GM19452 (cell line): ENCODE data around the gene MACC1.

Source experiments
- ATAC-seq: cut with Tn5 transposase; IDR thresholded peaks from one replicate; pipeline ENCODE4 v1.9.1; 2021; ENCODE audit not compliant: unreplicated experiment

The MACC1 gene, protein sequence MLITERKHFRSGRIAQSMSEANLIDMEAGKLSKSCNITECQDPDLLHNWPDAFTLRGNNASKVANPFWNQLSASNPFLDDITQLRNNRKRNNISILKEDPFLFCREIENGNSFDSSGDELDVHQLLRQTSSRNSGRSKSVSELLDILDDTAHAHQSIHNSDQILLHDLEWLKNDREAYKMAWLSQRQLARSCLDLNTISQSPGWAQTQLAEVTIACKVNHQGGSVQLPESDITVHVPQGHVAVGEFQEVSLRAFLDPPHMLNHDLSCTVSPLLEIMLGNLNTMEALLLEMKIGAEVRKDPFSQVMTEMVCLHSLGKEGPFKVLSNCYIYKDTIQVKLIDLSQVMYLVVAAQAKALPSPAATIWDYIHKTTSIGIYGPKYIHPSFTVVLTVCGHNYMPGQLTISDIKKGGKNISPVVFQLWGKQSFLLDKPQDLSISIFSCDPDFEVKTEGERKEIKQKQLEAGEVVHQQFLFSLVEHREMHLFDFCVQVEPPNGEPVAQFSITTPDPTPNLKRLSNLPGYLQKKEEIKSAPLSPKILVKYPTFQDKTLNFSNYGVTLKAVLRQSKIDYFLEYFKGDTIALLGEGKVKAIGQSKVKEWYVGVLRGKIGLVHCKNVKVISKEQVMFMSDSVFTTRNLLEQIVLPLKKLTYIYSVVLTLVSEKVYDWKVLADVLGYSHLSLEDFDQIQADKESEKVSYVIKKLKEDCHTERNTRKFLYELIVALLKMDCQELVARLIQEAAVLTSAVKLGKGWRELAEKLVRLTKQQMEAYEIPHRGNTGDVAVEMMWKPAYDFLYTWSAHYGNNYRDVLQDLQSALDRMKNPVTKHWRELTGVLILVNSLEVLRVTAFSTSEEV

DNA sequence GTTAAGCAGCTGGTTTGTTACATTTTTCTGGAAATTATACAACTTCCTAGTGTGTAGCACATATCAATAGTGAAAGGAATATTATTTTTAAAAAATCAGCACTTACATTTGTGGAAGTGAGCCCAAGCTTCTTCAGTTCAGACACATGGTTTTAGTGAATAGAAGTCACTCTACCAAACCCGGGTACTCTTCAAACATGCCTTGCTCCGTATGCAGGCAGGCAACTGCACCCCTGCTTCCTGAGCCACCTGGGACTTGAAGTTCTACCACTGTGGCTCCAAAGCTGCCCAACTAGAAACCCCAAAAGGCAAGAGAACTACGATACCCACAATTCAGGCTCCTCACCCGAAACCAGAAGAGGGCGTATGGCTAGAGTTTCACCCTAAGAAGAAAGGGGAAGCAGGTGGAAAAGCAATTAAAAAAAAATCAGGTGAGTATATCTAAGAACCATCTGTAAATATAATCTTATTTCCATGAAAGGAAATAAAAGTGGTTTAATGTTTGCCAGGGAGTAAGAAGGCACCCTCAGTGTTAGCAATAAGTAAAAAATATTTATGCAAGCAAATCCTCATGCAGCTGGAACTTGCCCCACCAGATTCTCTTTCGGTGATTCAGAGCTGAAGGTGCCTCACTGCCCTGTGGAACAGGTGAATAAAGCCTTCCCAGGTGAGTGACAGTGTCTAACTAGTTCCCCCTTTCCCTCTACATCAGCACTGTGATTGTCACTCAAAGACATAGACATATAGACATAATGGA lies at the start of gene MACC1:
Gene MACC1, minus strand, starts transcription at position 192 of the 756 bp plus-strand sequence. CDS start 55,522 bp downstream, outside the sequence.
- peak; percentile 47 for ATAC-seq

DNA sequence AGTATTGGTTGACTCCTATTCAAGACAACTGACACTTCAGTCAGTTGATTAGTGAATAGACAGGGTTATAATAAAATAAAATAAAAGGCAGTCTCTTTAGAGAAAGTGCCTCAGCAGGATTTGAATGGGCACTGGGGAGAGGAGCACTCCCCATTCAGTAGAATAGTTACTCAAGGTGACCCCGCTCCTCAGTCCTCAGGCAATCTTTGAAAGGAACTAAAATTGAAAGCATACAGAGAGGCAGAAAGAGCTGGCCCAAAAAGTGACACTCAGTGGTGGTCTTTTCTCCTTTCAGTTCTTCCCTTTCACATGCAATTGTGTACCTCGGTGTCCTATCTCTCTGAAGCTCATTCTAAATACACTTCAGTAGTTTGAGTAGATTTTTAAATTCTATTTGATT lies 47.4 kb upstream of the MACC1 start:
- no peak for ATAC-seq

DNA sequence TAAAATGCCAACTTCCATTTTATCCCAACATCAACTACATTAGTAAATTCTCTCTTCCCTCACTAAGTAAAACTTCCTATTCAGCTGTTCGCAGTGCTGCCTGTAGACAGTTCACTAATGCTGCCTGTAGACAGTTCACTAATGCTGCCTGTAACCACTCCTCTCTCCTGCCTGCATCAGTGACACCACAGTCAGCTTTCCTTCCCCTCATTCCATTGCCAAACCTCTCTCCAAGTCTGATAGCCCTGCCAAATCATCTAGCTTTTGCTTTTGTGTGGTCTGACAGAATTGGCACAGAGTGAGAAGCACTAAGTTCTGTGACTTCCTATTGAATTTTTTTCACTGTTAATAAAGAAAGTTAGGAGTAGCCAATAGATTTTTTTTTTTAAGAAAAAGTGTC lies 43.0 kb upstream of the MACC1 start:
- ATAC-seq = no peak

DNA sequence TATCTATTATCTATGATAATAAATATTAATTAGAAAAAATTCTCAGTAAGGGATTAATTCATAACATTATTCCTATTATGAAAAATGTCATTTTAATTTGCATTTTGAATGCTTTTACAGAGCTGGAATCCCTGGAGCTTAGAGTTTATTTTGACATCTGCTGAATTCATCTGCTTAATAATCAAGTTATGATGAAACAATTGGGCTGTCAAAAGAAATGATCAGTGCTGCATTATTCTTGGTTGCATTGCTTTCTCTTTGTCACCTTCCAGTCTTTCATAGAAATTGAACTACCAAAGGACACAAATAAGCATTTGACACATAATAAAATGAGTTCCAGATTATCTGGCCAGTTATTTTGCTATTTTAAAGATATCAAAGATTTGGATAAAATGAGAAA lies 40.0 kb upstream of the MACC1 start:
- ATAC-seq = no peak

DNA sequence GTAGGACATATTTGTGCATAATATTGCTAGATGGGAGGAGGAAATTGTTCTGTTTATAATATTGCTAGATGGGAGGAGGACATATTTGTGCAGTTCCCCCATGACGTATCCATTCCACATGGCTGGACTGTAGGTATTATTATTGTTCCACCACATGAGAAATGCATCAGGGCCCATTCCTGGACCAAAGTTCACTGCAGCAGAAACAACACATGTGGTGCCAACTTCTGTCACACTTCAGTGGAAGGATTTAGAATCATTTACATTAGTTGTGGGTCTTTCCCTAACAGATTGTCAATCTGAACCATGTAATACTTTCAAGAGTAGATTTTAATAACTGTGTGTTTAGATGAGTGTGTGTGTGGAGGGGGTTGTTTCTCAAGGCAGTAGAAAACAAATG lies 32.7 kb upstream of the MACC1 start:
- ATAC-seq = no peak

DNA sequence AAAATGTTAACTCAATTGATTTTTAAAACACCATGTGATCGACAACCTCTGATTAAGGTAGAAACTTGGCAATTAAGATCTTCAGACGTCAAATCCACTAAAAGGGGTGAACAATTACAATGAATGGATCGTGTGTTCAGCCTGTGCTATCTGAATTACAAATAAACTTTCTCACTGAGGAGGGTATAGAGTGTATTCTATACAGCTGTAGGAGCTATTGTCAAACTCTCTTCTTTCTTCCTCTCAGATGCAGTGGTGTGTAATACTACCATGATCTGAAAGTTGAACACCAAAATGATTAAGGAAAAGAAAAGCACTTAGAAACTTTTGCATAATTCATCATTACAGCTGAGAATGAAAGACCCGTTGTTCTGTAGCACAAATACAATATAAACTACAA lies 32.2 kb upstream of the MACC1 start:
- ATAC-seq = no peak

DNA sequence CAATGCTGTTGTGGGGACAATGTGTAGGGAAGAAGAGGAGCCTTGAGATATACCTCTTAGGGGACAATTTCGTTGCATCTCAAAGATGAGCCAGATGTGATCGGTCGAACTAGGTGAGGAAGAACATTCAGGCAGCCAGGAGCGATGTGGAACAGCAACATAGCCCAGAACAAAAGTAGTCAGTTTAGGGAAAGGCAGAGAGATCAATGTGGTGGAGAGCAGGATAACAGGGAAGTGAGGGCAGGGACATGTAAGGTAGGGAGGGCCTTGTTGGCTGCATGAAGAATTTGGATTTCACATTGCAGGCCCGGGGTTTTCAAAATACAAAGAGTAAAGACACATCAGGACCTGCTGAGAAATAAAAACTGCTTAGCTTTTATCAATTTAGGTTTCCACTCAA lies 29.1 kb upstream of the MACC1 start:
- ATAC-seq = no peak

DNA sequence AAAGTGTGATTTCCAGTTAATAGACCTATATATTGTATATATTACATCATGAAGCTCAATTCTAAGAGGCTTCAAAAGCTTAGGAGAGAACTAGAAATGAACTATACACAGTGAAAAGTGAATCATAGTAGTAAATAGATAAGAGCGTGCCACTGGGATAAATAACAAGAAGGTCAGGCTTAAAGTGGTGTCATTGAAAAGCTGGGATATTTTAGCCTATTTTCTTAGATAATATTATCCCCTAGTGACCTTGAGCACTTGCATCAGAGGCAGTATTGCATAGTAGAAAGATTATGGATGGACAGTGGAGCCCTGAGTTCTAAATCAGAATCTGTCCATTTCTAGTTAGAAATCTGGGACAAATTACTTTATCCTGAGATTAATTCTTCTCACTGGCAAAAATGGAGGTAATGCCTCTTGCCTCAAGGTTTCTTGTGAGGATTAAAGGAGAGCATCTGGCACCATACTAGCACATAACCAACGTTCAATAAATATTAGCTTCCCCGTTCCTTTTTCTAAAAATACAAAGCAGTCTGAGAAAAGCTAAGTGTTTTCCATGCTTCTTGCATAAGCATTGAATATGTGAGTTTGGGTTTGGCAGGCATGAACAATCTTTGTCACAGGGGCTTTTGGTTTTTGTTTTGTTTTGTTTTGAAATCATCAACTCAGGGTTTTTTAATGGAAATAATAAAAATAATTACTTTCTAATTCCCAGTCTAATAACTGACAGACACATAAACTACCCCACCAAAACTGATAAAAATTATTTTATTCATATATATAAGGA lies 27.3 kb upstream of the MACC1 start:
- no peak for ATAC-seq

DNA sequence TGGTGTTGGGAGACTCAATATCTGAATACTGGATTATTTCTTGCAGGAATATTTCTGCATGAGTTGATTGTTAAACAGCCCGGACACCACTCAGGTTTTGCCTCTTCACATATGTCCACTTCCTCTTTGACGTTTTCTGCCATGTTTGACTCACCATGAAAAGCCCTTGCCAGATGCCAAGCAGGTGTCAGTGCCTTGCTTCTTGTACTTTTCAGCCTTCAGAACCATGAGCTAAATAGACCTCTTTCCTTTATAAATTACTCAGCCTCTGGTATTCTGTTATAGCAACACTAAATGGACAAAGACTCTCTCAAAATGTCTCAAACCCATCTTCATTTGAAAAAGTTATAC lies 24.7 kb upstream of the MACC1 start:
- ATAC-seq = peak; percentile 33

DNA sequence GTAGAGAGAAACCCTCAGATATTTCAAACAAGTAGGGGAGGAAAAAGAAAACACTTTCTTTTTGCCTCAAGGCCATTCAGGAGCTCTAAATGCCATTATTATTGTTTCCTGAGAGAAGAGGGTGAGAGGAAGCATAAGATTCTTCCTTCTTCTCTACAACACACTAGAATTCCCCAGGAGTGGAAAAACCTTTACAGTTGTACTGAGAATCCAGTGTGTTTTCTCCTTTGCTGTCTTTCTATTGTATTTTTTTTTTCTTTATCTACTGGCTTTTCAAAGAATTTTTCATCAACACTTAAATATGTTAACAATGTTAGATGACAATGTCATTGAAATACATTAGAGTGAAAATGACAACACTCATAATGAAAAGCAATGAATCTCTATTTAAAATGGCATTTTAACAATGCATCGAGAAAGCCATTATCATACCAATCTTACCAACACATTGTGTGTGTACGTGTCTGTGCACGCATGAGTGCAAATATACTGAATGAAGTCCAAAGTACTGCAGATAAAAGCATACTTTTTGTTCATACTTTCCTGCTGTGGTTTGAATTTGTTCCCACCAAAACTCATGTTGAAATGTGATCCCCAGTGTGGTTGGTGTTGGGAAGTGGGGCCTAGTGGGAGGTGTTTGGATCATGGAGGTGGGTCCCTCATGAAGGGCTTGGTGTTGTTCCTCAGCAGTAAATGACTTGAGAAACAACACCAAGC lies 24.2 kb upstream of the MACC1 start:
- no peak for ATAC-seq

DNA sequence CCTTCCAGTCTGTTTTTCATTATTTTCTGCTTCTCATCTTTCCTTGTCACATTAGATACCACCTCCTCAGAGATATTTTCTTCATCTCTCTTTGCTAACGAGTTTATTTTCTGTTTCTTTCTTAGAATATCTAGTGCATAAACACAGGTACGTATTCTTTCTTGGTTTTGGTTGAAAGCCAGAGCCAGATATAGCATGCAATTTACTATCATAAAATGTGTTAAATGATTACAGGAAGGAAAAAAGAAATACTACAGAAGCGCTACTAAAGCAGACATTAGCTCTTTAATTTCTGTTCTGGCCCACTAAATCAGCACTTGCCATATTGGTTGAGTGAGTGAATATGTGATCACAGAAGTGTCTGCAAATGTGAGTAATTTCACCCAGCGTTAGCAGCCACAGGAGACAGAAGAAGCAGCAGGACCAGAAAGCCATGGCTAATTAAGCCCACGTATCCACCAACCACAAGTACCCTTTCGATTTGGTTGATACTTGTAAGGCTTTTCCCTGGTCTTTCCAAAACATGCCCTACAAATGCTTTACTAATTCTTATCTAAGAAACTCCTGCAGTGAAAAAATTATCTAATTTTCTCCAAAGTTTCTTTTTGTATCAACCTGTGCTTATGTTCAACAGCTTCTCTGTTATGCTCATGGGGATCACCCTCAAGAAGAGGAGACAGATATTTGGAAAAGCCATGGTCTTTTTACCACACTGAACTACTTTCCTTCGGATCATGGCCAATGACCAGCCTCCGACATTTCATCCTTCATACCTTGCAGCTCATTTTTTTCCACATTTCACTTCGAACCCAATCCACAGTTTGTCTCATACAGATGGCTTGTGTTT lies 23.1 kb upstream of the MACC1 start:
- peak; percentile 46 for ATAC-seq

DNA sequence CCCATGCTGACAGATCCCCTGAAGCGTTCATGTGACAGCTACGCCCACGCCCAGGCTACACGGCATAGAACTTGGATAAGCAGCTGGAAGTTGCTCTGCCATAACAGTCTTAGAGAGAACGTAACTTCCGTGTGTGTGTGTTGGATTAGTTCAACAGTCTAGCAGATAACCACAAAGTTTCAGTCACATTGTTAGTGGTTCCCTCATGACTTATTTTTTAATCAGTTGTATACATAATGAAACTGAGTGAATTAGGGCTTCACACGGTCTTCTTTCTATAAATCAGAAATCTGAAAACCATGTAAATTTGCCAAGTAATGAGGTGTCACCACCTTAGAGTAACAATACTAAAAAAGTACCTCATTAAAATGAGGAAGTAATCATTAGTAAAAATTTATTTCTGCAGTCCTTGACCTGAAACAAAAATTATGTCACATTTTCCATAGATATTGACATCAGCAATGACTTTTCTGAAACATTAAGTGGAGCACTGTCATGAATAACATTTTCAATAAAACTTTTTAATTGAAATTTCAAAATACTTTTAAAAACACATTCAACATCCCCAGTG lies 21.7 kb upstream of the MACC1 start:
- ATAC-seq = peak; percentile 84

DNA sequence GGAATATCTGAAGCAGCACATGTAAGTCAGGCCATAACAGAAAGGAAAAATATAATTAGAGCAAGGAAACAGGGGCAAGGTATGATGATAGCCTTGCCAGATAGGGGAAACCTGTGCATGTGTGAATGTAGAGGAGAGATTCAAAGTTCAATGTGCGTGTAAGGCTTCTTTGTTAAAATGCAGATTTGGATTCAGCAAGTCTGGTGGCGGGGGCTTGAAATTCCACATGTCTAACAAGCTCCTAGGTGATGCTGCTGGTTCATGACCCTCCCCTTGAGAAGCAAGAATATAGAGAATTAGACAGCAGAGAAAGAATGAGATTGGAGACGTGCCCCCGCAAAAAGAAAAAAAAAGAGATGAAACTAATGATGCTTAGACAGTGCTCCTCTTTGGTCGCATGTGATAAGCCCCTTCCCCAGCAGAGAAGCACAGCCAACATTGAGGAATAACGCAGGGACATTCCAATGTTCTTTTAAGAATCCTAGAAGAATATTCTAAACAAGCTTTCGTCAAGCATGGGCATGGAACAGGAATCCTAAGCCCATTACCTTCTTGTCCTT lies 21.1 kb upstream of the MACC1 start:
- no peak for ATAC-seq

DNA sequence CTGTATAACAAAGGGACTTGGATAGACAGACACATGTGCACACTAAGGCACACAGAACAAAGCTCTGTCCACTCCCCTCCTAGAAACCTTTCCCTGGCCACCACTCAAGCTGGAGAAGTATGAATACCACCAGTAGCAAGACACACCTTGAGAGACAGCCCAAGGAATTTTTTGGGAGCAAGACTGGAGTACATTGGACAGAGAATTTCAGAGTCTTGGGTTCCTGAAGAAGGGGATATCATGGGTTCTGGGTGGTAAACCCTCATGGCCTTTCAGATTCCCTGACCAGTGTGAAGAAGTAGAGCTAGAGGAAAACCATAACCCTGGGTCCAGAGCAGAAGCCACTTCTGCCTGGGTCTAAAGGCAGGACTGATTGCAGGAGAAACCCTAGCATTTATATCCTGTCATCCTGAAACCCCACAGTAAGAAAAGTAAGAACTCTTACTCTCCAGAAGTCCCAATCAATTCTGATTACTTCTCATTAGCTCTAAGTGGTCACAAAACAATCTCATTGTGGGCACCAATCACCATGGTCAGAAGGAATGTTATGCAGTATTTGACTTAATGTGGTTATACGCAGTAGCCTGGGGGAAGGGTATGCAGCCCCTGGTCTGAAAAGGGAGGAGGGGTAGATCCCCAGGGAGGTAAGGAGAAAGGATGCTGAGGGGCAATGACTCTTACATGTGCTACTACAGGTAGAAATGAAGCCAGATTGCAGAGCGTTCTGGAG lies 20.4 kb upstream of the MACC1 start:
- no peak for ATAC-seq

DNA sequence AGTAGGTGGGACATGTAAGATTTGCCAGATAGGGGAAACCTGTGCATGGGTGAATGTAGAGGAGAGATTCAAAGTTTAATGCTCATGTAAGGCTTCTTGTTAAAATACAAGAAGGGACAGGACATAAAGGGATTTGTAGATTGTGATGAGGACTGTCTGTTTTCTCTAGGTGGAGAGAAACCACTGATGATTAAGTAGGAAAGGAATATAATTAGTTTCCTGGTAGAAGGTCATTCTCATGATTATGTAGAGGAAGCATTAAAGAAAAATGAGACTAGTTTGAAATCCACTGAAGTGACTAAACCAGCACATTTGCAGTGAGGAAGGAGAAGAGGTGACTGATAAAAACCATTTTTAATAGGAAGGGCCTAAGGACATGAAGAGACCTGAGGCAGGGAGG lies 19.6 kb upstream of the MACC1 start:
- no peak for ATAC-seq

DNA sequence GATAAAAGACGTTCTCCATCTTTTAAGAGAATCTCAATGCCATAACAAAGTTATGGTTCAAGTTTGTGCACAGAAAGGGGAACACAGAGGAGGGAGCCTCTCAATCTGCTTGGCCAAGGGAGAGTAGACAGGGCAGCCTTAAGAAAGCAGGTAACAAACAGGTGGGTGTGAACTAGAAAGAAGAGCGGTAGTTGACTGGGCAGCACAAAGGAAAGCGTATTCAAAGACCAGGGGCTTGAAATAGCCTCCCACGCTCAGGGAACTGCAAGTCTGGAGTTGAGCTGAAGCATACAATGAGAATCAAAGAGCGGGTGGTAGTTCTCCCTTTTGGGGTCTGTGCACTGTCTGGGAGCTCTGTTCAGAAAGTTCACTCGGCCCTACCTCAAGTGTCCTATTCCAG lies 18.9 kb upstream of the MACC1 start:
- no peak for ATAC-seq

DNA sequence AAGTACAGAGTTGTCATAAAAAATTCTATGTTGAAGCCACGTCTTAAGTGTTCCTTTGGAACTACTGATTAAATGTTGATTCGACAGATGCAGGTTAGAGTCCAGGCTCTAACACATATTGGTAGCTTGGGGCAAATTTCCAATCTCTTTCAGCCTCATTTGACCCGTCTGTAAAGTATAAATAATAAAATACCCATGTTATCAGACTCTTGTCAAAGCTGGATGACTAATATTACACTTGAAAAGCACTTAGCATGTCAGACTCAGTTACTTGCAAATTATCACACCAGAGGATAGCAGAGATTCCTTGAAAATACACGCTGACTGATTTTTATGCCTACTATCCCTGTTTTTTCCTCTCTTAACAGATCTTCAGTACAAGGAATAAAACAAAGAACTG lies 18.1 kb upstream of the MACC1 start:
- ATAC-seq = no peak

DNA sequence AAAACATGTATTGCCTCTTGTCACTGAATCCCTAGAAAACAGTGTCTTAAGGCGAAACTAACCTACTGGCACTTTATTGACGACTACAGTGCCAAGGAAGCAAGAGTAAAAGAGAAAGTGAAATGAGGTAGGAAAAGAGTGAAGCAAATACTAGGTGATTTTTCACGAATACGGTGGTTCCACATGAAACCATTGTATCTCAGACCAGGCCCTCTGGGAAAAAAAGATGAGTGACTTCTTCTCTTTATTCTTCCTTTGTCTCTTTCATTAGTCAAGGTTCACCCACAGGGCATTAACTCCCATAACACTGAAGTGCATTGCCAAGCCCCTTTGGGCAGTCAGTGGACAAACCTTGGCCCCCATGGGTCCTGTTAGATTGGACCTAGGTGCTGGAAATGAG lies 16.2 kb upstream of the MACC1 start:
- no peak for ATAC-seq
